ENCODE results near the gene EEFSEC. TPM values are rescaled to one million over a fixed set of nuclear protein-coding genes. Genes with fewer than 3 reads are reported as not detected.
A peak's percentile ranks its signal among the peaks of the same experiment; 100 is the strongest.

The EEFSEC gene
- total and polyA plus RNA-seq, 7 experiments from 2014 or later = 17.3 to 31.4 (median 18.3) TPM

GRCh38 chr3:128240232-128240631 lies 87.0 kb downstream of the EEFSEC start:
- Histone ChIP-seq H3K36me3 (ENCODE audit: control insufficient read depth in 2 of 3, insufficient read depth in 3 of 3, low read length in 3 of 3) (no peaks in the 10 kb centered on the region), H3K27me3 (ENCODE audit: control insufficient read depth in 2 of 2, insufficient read depth in 2 of 2, low read length in 2 of 2) (no peaks in the 10 kb centered on the region), H3K4me1 (ENCODE audit: control insufficient read depth in 2 of 2, insufficient read depth in 2 of 2, low read length in 2 of 2) (peaks cover 0 to 11% of the 10 kb centered on the region in 2 donors), H3K9me3 (ENCODE audit: control insufficient read depth in 2 of 3, low read length in 3 of 3) (no peaks in the 10 kb centered on the region), H3K4me3 (ENCODE audit: low read length) (no peak overlapping the region), H3K27ac (ENCODE audit: low read depth, low read length) (no peak overlapping the region)
- peak overlapping the region in 4 of 9 donors; percentile 45 to 81 (median 68) for H3K27ac Mint-ChIP-seq
- DNase-seq = no peak
- no peaks in the 10 kb centered on the region for H3K27me3 Mint-ChIP-seq
- H3K36me3 Mint-ChIP-seq = peaks cover 0 to 13% (median 5%) of the 10 kb centered on the region in 5 donors
- intact Hi-C loops (cut with micrococcal nuclease) = no loop called here
- POLR2A ChIA-PET = interaction anchor here (0.7 kb wide), 1 partner anchor 8 kb away, joined by 4 read pairs; no protein-coding TSS in a partner anchor
- no peaks in the 10 kb centered on the region for H3K9me3 Mint-ChIP-seq
- peaks cover 11 to 75% (median 62%) of the 10 kb centered on the region in 7 donors for H3K4me1 Mint-ChIP-seq
- ATAC-seq = no peak
- H3K4me3 Mint-ChIP-seq = no peak overlapping the region
- CTCF ChIA-PET = no interaction called here

- no peak overlapping the region for H3K27ac ChIP-seq (ENCODE audit: low read depth, low read length)
- H3K27me3 ChIP-seq (ENCODE audit: control insufficient read depth in 2 of 2, insufficient read depth in 2 of 2, low read length in 2 of 2) = no peaks in the 10 kb centered on the region
- Mint-ChIP-seq H3K27me3 (no peaks in the 10 kb centered on the region), H3K27ac (peak overlapping the region in 5 of 9 donors; percentile 16 to 64 (median 28)), H3K36me3 (peaks cover 2 to 22% (median 8%) of the 10 kb centered on the region in 5 donors), H3K9me3 (no peaks in the 10 kb centered on the region), H3K4me3 (peak overlapping the region in 1 of 10 donors; percentile 14), H3K4me1 (peaks cover 11 to 63% (median 57%) of the 10 kb centered on the region in 7 donors)
- no peaks in the 10 kb centered on the region for H3K9me3 ChIP-seq (ENCODE audit: control insufficient read depth in 2 of 3, low read length in 3 of 3)
- H3K4me1 ChIP-seq (ENCODE audit: control insufficient read depth in 2 of 2, insufficient read depth in 2 of 2, low read length in 2 of 2) = peaks cover 0 to 11% of the 10 kb centered on the region in 2 donors
- intact Hi-C loops (cut with micrococcal nuclease) = no loop called here
- H3K4me3 ChIP-seq (ENCODE audit: low read length) = no peak overlapping the region
- ATAC-seq = no peak
- DNase-seq = no peak
- ChIA-PET POLR2A (interaction anchor here (0.7 kb wide), 1 partner anchor 9 kb away, joined by 3 read pairs; no protein-coding TSS in a partner anchor), CTCF (interaction anchor here (0.6 kb wide), 1 partner anchor 431 kb away, joined by 3 read pairs; no protein-coding TSS in a partner anchor)
- H3K36me3 ChIP-seq (ENCODE audit: control insufficient read depth in 2 of 3, insufficient read depth in 3 of 3, low read length in 3 of 3) = no peaks in the 10 kb centered on the region
Observed at GRCh38 chr3:128241741-128242140, 88.5 kb downstream of the EEFSEC start.

- H3K4me1 Mint-ChIP-seq = peaks cover 11 to 52% (median 46%) of the 10 kb centered on the region in 7 donors
- peak overlapping the region; percentile 28 to 90 (median 84) for H3K27ac Mint-ChIP-seq
- ChIA-PET CTCF (no interaction called here), POLR2A (interaction anchor here (0.9 kb wide), 1 partner anchor 645 kb away, joined by 4 read pairs; the partner anchor contains the start of gene MCM2)
- Histone ChIP-seq H3K4me1 (ENCODE audit: control insufficient read depth in 2 of 2, insufficient read depth in 2 of 2, low read length in 2 of 2) (peaks cover 0 to 11% of the 10 kb centered on the region in 2 donors), H3K27me3 (ENCODE audit: control insufficient read depth in 2 of 2, insufficient read depth in 2 of 2, low read length in 2 of 2) (no peaks in the 10 kb centered on the region), H3K36me3 (ENCODE audit: control insufficient read depth in 2 of 3, insufficient read depth in 3 of 3, low read length in 3 of 3) (peaks cover 0 to 8% (median 0%) of the 10 kb centered on the region in 3 experiments), H3K27ac (ENCODE audit: low read depth, low read length) (peak overlapping the region; percentile 60), H3K9me3 (ENCODE audit: control insufficient read depth in 2 of 3, low read length in 3 of 3) (no peaks in the 10 kb centered on the region), H3K4me3 (ENCODE audit: low read length) (peak overlapping the region; percentile 25)
- peak in 5 of 9 donors; percentile 13 to 32 (median 30) for DNase-seq
- no peaks in the 10 kb centered on the region for H3K9me3 Mint-ChIP-seq
- no peaks in the 10 kb centered on the region for H3K27me3 Mint-ChIP-seq
- intact Hi-C loops (cut with micrococcal nuclease) = no loop called here
- peak; percentile 57 for ATAC-seq
- H3K4me3 Mint-ChIP-seq = peak overlapping the region; percentile 40 to 79 (median 64)
- peaks cover 8 to 35% (median 21%) of the 10 kb centered on the region in 5 donors for H3K36me3 Mint-ChIP-seq
Observed at GRCh38 chr3:128242818-128243601, 89.7 kb downstream of the EEFSEC start.

- ChIA-PET CTCF (no interaction called here), POLR2A (interaction anchor here (0.9 kb wide), 1 partner anchor 646 kb away, joined by 4 read pairs; the partner anchor contains the start of gene MCM2)
- ATAC-seq (no peak), DNase-seq (no peak)
- intact Hi-C loops (cut with micrococcal nuclease) = no loop called here
- peaks cover 0 to 11% of the 10 kb centered on the region in 2 donors for H3K4me1 ChIP-seq (ENCODE audit: control insufficient read depth in 2 of 2, insufficient read depth in 2 of 2, low read length in 2 of 2)
- peak overlapping the region; percentile 60 for H3K27ac ChIP-seq (ENCODE audit: low read depth, low read length)
- peak overlapping the region in 8 of 9 donors; percentile 28 to 90 (median 85) for H3K27ac Mint-ChIP-seq
- peak overlapping the region in 4 of 10 donors; percentile 29 to 65 (median 47) for H3K4me3 Mint-ChIP-seq
- H3K36me3 ChIP-seq (ENCODE audit: control insufficient read depth in 2 of 3, insufficient read depth in 3 of 3, low read length in 3 of 3) = peaks cover 0 to 8% (median 0%) of the 10 kb centered on the region in 3 experiments
- H3K27me3 ChIP-seq (ENCODE audit: control insufficient read depth in 2 of 2, insufficient read depth in 2 of 2, low read length in 2 of 2) = no peaks in the 10 kb centered on the region
- peaks cover 11 to 45% (median 42%) of the 10 kb centered on the region in 7 donors for H3K4me1 Mint-ChIP-seq
- no peaks in the 10 kb centered on the region for H3K9me3 Mint-ChIP-seq
- no peaks in the 10 kb centered on the region for H3K27me3 Mint-ChIP-seq
- peaks cover 8 to 42% (median 26%) of the 10 kb centered on the region in 5 donors for H3K36me3 Mint-ChIP-seq
- H3K9me3 ChIP-seq (ENCODE audit: control insufficient read depth in 2 of 3, low read length in 3 of 3) = no peaks in the 10 kb centered on the region
- H3K4me3 ChIP-seq (ENCODE audit: low read length) = peak overlapping the region; percentile 25
Observed at GRCh38 chr3:128243602-128244504, 90.6 kb downstream of the EEFSEC start.

GRCh38 chr3:128245460-128245859 lies 92.2 kb downstream of the EEFSEC start:
- DNase-seq (no peak), ATAC-seq (no peak)
- POLR2A ChIA-PET = no interaction called here
- intact Hi-C loops (cut with micrococcal nuclease) = no loop called here
- Mint-ChIP-seq H3K27ac (peak overlapping the region in 1 of 9 donors; percentile 15), H3K27me3 (no peaks in the 10 kb centered on the region), H3K9me3 (peaks cover 0 to 6% (median 0%) of the 10 kb centered on the region in 11 donors), H3K36me3 (peaks cover 19 to 56% (median 40%) of the 10 kb centered on the region in 5 donors), H3K4me3 (no peak overlapping the region), H3K4me1 (peaks cover 11 to 42% (median 38%) of the 10 kb centered on the region in 7 donors)
- Histone ChIP-seq H3K4me1 (ENCODE audit: control insufficient read depth in 2 of 2, insufficient read depth in 2 of 2, low read length in 2 of 2) (peaks cover 0 to 11% of the 10 kb centered on the region in 2 donors), H3K36me3 (ENCODE audit: control insufficient read depth in 2 of 3, insufficient read depth in 3 of 3, low read length in 3 of 3) (peaks cover 0 to 8% (median 0%) of the 10 kb centered on the region in 3 experiments), H3K4me3 (ENCODE audit: low read length) (no peak overlapping the region), H3K9me3 (ENCODE audit: control insufficient read depth in 2 of 3, low read length in 3 of 3) (no peaks in the 10 kb centered on the region), H3K27ac (ENCODE audit: low read depth, low read length) (no peak overlapping the region), H3K27me3 (ENCODE audit: control insufficient read depth in 2 of 2, insufficient read depth in 2 of 2, low read length in 2 of 2) (no peaks in the 10 kb centered on the region)
- CTCF ChIA-PET = interaction anchor here (0.8 kb wide), 1 partner anchor 77 kb away, joined by 3 read pairs; no protein-coding TSS in a partner anchor
